EL (cell line): ENCODE measurements around the gene IQGAP3.

ENCODE experiments used
- DNase-seq: peaks from one replicate; pipeline ENCODE4 v3.0.0-alpha.2; 2016

IQGAP3 gene

GRCh38 chr1:156494309-156494895 is 78.0 kb downstream of the IQGAP3 start:
- DNase-seq, result no peak

- no peak for DNase-seq
Measured at GRCh38 chr1:156493742-156494141, 78.6 kb downstream of the IQGAP3 start.

- DNase-seq, result no peak
Measured at GRCh38 chr1:156493154-156493631, 79.2 kb downstream of the IQGAP3 start.

- no peak for DNase-seq
Measured at GRCh38 chr1:156492591-156493080, 79.7 kb downstream of the IQGAP3 start.

GRCh38 chr1:156492013-156492590 is 80.3 kb downstream of the IQGAP3 start:
- DNase-seq, result no peak

- no peak for DNase-seq
Measured at GRCh38 chr1:156491151-156491949, 81.0 kb downstream of the IQGAP3 start.

- peak; percentile 33 for DNase-seq
Measured at GRCh38 chr1:156490401-156491032, 81.8 kb downstream of the IQGAP3 start.

- no peak for DNase-seq
Measured at GRCh38 chr1:156489935-156490293, 82.5 kb downstream of the IQGAP3 start.

- DNase-seq, result no peak
Measured at GRCh38 chr1:156489166-156489934, 83.0 kb downstream of the IQGAP3 start.

GRCh38 chr1:156488566-156489165 is 83.7 kb downstream of the IQGAP3 start:
- no peak for DNase-seq

- DNase-seq, result no peak
Measured at GRCh38 chr1:156487862-156488261, 84.5 kb downstream of the IQGAP3 start.

GRCh38 chr1:156486421-156487344 is 85.7 kb downstream of the IQGAP3 start:
- no peak for DNase-seq

GRCh38 chr1:156485984-156486383 is 86.4 kb downstream of the IQGAP3 start:
- DNase-seq, result no peak

- DNase-seq, result no peak
Measured at GRCh38 chr1:156484480-156485058, 87.8 kb downstream of the IQGAP3 start.

- DNase-seq, result no peak
Measured at GRCh38 chr1:156483397-156483796, 89.0 kb downstream of the IQGAP3 start.

- no peak for DNase-seq
Measured at GRCh38 chr1:156482276-156482675, 90.1 kb downstream of the IQGAP3 start.

- DNase-seq, result no peak
Measured at GRCh38 chr1:156481527-156481926, 90.8 kb downstream of the IQGAP3 start.

- peak; percentile 44 for DNase-seq
Measured at GRCh38 chr1:156480411-156481192, 91.8 kb downstream of the IQGAP3 start.

GRCh38 chr1:156480016-156480370 is 92.4 kb downstream of the IQGAP3 start:
- no peak for DNase-seq
